ENCODE data around the gene C17orf75.
A peak's percentile ranks its signal among the peaks of the same experiment; 100 is the strongest.
"Not testable (repeated sequence)": the region's sequence is repeated elsewhere in the genome, so short reads cannot be mapped to it uniquely, and the experiment has no call there.

C17orf75 gene

GRCh38 chr17:32342603-32343325 lies 791 bp upstream of the C17orf75 start:
- DNase-seq = peak in 2 of 3 experiments; percentile 30 to 52

GRCh38 chr17:32341141-32341856 lies 674 bp downstream of the C17orf75 start:
- peak in 2 of 3 experiments; percentile 30 to 71 for DNase-seq

GRCh38 chr17:32335687-32336086 lies 6.3 kb downstream of the C17orf75 start:
- DNase-seq = no peak

GRCh38 chr17:32335046-32335445 lies 6.9 kb downstream of the C17orf75 start:
- DNase-seq = no peak

GRCh38 chr17:32333187-32333586 lies 8.8 kb downstream of the C17orf75 start:
- no peak for DNase-seq

GRCh38 chr17:32331243-32332040 lies 10.5 kb downstream of the C17orf75 start:
- DNase-seq = no peak

GRCh38 chr17:32330147-32330546 lies 11.8 kb downstream of the C17orf75 start:
- DNase-seq = no peak

GRCh38 chr17:32327911-32328310 lies 14.1 kb downstream of the C17orf75 start:
- DNase-seq = no peak

GRCh38 chr17:32323811-32324491 lies 18.0 kb downstream of the C17orf75 start:
- peak in 1 of 3 experiments; percentile 11 for DNase-seq

- no peak for DNase-seq
These were observed 18.9 kb downstream of the C17orf75 start for GRCh38 chr17:32323046-32323445.

- DNase-seq = no peak
These were observed 21.1 kb downstream of the C17orf75 start for GRCh38 chr17:32320847-32321246.

- DNase-seq = not testable (repeated sequence)
These were observed 21.9 kb downstream of the C17orf75 start for GRCh38 chr17:32320080-32320479.

- peak; percentile 55 to 71 (median 71) for DNase-seq
These were observed 22.4 kb downstream of the C17orf75 start for GRCh38 chr17:32319548-32319905.

- no peak for DNase-seq
These were observed 23.9 kb downstream of the C17orf75 start for GRCh38 chr17:32318071-32318470.

- no peak for DNase-seq
These were observed 24.6 kb downstream of the C17orf75 start for GRCh38 chr17:32317353-32317752.

GRCh38 chr17:32316653-32317052 lies 25.3 kb downstream of the C17orf75 start:
- DNase-seq = not testable (repeated sequence)

GRCh38 chr17:32315171-32315570 lies 26.8 kb downstream of the C17orf75 start:
- DNase-seq = peak; percentile 7 to 63 (median 28)

- DNase-seq = no peak
These were observed 27.3 kb downstream of the C17orf75 start for GRCh38 chr17:32314636-32315035.

GRCh38 chr17:32311028-32311536 lies 30.9 kb downstream of the C17orf75 start:
- DNase-seq = no peak

- DNase-seq = peak in 1 of 3 experiments; percentile 10
These were observed 34.3 kb downstream of the C17orf75 start for GRCh38 chr17:32307658-32308057.

GRCh38 chr17:32305049-32305448 lies 36.9 kb downstream of the C17orf75 start:
- DNase-seq = no peak

GRCh38 chr17:32303781-32304288 lies 38.1 kb downstream of the C17orf75 start:
- DNase-seq = peak in 2 of 3 experiments; percentile 18 to 44

All from NCI-H1417 (cell line).